GM18499 (cell line): ENCODE measurements around the gene HSCB.
A peak's percentile ranks its signal among the peaks of the same experiment; 100 is the strongest.
"Not testable (repeated sequence)": the region's sequence is repeated elsewhere in the genome, so short reads cannot be mapped to it uniquely, and the experiment has no call there.

Experiments
- ATAC-seq: cut with Tn5 transposase; IDR thresholded peaks from one replicate; pipeline ENCODE4 v1.9.1; 2021; ENCODE audit warnings: moderate number of reproducible peaks; ENCODE audit not compliant: insufficient read depth, unreplicated experiment

The HSCB gene, protein sequence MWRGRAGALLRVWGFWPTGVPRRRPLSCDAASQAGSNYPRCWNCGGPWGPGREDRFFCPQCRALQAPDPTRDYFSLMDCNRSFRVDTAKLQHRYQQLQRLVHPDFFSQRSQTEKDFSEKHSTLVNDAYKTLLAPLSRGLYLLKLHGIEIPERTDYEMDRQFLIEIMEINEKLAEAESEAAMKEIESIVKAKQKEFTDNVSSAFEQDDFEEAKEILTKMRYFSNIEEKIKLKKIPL

DNA sequence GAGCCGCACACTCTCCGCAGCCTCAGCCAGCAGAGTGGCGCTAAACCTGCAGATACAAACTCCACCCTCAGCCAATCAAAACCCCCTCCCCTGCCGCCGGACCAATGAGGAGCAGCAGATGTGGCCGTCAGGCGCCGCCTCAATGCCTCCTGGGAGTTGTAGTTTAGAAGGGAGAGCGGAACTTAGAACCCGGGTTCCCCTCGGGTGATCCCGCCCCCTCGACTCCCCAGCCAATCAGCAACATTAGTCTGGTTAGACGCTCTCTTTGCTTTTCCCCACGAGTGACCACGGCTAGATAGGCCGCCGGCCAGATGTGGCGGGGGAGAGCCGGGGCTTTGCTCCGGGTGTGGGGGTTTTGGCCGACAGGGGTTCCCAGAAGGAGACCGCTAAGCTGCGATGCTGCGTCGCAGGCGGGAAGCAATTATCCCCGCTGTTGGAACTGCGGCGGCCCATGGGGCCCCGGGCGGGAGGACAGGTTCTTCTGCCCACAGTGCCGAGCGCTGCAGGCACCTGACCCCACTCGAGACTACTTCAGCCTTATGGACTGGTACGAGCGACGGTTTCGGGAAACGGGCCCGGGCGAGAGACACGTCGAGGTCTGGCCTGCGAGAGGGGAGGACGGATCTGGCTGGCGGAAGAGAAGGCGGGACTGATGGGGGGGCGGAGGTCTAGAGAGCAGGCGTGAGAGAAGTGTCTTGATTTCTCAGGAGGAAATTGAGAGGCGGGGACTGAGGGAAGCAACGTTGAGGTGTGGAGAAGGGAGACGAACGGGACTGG is at the start of gene HSCB, which contains the start of gene CHEK2:
HSCB (plus strand) TSS at position 255 of the 777 bp plus-strand sequence; CDS start at position 312, 57 bp downstream.
CHEK2 (minus strand) TSS at position 36 of the 777 bp plus-strand sequence. CDS start 7,099 bp downstream, outside the sequence.
- peak; percentile 72 for ATAC-seq

DNA sequence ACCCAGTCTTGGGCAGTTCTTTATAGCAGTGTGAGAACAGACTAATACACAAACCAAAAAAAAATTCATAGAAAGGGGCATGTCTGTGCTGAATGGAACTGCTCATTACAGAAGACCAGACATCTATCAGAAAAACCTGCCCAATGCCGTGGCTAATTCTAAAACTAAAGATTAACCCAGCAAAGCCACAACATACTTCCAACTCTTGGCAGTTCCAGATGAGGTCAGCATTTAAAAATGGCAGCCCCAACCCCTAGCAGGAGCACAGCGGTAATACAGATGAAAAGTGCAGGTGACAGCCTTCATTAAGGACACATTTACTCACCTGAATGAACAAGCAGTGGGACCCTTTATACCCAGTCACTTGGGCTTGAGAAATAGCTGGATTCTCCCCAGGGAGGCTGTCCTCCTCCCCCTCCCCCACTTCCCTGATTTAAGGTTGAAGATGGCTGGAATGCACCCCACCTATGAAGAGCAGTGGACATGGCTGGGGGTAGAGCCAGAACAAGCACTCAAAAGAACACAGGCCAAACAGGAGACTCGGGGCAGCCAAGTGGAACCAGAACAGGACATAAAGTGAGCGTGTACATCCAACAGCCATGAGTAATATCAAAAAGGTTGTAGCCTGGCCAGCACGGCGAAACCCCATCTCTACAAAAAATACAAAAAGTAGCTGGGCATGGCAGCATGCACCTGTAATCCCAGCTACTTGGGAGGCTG is 48.6 kb upstream of the HSCB start:
- not testable (repeated sequence) for ATAC-seq

DNA sequence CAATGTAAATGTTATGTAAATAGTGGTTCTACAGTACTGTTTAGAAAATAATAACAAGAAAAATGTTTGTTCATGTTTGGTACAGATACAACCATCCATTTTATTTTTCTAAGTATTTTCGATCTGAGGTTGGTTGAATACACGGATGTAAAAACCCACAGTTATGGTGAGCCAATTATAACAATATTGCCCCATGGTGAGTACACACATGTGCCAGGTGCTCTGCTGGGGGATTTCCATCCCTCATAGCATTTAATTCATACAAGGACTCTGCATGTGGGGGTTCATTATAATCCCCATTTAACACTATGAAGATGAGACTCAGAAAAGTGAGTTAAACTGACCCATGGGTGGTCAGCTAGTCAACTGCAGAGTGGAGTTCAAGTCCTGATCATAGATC is 38.9 kb upstream of the HSCB start:
- no peak for ATAC-seq

DNA sequence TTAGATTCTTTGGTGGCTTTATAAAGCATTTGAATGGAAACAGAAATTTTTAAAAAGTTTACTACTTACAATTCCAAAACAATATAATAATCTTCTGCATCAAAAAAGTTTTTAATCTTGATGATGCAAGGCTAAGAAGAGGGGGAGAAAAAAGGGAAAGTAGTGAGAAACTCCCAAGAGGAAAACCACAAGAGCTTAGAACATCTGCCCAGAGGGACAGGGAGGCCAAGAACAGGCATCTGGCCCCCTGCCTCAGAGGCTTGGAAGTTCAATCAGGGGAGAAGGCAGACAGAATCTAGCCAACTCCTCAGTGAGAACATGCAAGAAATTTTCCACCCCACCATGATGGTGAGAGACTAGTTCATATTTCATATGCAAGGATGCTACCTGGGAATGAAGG is 38.4 kb upstream of the HSCB start:
- no peak for ATAC-seq

DNA sequence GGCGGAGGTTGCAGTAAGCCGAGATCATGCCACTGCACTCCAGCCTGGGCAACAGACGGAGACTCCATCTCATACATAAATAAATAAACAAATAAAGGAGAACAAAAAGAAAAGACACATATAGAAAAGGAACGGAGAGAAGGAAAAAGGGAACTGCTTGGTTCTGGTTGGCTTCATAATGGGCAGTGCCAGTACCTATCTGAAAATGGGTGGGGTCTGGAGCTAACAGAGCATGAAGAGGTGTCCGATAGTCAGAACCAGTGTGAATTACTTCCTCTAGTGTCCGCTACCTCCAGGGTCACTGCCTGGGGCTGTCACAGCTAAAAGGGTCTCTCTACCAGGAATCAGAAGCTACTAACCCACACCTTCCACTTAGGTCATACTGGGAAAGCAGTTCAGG is 35.0 kb upstream of the HSCB start:
- ATAC-seq: no peak

DNA sequence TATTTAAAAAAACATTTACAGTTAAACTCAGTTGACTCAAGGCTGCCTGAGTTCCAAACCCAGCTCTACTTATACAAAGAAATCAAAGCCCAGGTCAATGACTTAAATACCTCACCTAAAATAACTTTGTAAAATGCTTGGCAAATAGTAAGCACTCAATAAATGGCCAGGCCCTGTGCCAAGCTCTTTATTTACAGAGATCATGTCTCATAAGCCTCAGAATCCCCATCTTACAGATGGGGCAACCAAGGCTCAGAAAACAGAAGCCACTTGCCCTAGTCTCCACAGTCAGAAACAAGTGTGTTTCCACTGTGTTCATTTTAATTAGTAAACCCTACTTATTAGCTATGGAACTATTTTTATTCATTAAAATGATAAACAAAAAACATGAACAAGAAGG is 31.7 kb upstream of the HSCB start:
- no peak for ATAC-seq

DNA sequence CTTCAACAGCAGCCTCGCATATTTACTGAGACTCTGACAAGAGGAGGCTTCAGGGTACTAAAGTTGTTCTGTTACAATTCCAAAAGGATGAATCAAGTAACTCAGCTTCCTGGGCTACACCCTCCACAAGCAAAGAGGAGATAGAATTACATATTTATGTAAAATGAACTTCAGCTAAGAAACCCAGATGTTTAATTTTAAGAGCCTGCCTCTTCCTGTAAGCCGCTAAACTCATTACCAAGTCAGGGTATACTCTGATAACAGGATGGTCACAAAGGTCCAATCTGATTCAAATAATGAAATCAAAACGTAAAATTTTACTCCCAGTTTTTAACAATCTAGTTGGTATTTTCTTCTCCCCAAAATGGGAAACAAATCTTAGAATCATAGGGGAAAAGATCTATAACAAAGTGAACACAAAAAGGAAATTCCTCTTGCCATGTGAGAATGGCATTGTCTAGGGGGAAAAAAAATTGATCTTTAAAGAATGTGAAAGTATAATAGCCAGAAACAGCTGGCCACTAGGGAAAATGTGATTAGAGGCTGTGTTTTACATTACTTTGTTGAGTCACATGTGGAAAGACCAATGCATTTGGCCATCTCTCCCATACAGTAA is 31.2 kb upstream of the HSCB start:
- ATAC-seq: no peak

DNA sequence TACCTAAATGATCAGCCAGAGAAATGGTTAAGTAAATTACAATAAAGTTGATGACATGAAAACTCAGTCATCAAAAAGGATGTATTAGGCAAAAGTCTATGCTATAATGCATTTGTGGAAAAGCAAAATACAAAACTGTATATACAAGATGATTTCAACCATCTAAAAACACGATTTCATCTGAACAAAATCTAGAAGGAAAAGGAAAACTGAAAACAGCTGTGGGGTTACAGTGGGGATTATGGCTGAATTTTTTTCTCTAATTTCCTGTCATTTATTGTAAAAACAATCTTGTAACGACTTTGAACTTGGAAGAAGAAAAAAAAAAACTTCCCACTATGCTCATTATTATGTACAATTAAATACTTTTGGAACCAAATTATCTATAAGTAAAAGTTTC is 30.5 kb upstream of the HSCB start:
- ATAC-seq: no peak

DNA sequence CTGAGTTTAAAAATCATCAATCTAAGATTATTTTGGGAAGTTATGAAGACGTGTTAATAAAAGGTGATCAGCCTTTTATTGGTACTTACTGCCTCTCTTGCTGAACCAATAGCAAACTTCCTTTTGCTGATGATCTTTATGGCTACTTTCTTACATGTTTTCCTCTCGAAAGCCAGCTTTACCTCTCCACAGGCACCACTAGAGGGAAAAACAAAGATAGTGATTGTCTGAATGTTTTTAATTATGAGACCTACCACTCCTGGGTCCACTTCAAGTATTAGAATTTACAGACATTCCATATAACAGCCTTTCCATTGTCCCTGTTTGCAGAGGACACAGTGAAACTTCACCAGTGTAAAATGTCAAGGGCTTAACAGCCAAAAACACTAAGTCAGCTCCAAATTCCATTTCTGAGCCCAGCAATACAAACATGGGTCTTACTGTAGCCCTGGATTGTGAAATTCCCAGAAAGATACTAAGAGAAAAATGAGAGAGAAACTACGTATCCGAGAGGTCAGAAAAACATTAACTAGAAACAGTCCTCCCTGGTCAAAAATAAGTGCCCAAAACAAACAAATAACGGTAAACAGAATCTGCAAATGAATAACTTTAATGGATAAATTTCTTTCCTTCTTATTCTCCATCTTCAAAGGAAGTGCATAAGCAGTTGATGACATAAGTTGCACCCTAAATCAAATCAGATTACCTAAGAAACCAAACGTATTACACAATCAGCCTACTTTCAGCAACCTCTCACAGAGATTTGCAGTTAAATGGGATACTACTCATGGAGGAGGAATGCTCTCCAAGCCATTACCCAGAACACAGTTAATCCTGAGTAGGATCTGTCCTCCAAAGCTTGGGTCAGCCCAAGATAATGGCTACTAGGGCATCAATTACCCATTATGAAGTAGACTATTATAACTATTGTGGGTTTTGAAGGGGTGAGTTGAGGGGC is 29.7 kb upstream of the HSCB start:
- no peak for ATAC-seq

DNA sequence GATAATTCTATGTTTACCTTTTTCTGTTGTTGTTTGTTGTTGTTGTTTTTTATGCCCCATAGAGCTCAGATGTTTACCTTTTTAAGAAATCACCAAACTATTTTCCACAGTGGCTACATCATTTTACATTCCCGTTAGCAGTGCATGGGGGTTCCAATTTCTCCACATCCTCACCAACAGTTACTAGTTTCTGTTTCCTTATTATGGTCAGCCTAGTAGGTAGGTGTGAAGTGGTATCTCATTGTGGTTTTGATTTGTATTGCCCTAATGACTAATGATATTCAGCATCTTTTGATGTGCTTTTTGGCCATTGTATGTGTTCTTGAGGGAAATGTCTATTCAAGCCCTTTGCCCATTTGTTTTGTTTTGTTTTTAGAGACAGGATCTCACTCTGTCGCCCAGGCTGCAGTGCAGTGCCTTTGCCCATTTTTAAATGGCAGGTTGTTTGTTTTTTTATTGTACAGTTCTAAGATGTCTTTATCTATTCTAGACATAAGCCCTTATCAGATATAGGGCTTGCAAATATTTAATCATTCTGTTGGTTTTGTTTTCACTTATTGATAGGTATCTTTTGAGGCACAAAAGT is 27.7 kb upstream of the HSCB start:
- no peak for ATAC-seq

DNA sequence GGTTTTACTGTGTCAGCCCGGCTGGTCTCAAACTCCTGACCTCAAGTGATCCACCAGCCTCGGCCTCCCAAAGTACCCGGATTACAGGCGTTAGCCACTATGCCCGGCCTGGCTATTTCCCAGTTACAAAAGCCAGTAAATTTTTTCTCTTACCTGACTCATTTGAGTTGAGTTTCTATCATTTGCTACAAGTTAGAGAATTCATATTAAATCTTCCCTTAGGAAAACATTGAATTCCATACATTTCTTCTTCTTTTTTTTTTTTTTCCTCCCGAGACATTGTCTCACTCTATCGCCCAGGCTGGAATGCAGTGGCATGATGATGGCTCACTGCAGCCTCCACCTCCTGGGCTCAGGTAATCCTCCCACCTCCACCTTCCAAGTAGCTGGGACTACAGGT is 26.2 kb upstream of the HSCB start:
- no peak for ATAC-seq

DNA sequence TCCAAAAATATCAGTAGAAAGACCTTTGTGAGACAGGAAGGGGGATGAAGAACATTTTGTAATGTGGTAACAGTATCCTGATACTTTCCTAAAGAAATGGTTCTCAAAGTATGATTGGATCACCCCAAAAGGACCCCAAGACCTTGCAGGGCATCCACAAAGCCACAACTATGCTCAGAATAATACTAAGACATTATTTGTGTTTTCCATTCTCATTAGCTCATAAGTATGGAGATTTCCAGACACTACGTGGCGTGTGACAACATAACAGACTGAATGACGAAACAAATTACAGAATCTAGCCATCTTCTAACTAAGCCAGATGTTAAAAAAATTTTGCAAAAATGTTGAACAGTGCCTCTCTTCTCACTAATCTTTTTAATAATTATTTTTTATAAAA is 25.2 kb upstream of the HSCB start:
- no peak for ATAC-seq

DNA sequence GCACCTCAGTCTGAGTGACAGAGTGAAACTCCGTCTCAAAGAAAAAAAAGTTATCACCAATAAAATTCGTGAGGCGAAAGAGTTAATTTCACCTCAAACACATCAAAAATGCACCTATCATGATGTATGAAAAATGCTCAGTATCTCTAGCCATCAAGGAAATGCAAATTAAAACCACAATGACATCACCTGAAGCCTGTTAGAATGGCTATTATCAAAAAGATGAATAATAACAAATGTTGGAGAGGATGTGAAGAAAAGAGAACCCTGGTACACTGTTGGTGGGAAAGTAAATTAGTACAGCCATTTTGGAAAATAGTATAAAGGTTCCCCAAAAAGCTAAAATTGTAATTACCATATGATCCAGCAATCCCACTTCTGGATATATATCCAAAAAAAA is 23.8 kb upstream of the HSCB start:
- ATAC-seq: no peak

DNA sequence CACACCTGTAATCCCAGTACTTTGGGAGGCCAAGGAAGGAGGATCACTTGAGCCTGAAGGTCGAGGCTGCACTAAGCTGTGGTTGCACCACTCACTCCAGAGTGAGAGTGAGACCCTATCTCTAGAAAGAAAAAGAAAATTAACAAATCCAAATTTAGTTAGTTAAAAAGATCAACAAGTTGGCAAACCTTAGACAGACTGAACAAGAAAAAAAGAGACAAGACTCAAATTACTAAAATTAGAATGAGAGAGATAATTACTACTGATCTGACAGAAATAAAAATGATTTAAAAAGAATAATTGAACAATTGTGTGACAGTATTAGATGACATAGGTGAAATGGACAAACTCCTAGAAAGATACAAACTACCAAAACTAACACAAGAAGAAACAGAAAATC is 13.8 kb upstream of the HSCB start:
- no peak for ATAC-seq

DNA sequence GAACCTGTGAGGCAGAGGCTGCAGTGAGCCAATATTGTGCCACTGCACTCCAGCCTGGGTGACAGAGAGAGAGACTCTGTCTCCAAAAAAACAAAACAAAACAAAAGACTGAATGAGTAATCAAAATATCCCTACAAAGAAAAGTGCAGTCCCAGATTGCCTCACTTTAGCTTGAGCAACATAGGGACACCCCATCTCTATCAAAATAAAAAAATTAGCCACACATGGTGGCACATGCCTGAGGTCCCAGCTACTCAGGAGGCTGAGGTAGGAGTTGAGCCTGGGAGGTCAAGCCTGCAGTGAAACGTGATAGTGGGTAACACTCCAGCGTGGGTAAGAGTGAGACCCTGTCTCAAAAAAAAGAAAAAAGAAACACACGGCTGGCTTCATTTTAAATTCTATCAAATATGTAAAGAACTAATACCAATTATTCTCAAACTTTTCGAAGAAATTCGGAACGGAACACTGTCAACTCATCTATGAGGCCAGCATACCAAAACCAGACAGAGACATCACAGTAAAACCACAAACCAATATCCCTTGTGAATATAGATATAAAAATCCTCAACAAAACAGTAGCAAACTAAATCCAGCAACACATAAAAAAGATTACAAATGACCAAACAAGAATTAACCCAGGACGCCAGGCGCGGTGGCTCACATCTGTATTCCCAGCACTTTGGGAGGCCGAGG is 13.1 kb upstream of the HSCB start:
- no peak for ATAC-seq

DNA sequence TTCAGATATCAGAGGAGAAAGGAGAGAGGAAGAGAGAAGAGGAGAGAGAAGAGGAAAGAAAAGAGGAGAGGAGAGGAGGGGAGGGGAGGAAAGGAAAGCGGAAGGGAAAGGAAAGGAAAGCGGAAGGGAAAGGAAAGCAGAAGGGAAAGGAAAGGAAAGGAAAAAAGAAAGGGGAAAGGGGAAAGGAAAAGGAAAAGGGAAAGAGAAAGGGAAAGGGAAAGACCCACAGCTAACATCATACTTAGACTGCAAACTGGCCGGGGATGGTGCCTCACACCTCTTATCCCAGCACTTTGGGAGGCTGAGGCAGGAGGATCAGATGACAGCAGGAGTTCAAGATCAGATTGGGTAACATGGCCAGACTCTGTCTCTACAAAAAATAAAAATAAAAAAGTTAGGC is 11.7 kb upstream of the HSCB start:
- no peak for ATAC-seq

DNA sequence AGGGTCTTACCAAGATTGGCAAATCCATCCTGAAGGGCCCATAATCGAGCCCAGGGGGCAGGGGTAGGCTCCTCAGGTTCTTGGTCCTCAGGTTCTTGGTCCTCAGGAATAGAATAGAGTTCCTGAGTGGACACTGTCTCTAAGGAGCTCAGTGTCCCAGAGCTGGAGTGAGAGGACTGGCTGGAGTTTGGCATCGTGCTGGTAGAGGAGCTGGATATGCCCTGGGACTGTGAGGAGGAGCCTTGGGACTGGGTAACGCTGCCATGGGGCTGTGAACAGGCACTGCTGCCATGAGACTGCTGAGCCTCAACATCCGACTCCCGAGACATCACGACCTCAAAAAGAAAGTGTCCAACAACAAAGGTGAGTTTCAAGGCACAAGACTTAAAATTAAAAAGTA is 7.4 kb upstream of the HSCB start:
- ATAC-seq: no peak

DNA sequence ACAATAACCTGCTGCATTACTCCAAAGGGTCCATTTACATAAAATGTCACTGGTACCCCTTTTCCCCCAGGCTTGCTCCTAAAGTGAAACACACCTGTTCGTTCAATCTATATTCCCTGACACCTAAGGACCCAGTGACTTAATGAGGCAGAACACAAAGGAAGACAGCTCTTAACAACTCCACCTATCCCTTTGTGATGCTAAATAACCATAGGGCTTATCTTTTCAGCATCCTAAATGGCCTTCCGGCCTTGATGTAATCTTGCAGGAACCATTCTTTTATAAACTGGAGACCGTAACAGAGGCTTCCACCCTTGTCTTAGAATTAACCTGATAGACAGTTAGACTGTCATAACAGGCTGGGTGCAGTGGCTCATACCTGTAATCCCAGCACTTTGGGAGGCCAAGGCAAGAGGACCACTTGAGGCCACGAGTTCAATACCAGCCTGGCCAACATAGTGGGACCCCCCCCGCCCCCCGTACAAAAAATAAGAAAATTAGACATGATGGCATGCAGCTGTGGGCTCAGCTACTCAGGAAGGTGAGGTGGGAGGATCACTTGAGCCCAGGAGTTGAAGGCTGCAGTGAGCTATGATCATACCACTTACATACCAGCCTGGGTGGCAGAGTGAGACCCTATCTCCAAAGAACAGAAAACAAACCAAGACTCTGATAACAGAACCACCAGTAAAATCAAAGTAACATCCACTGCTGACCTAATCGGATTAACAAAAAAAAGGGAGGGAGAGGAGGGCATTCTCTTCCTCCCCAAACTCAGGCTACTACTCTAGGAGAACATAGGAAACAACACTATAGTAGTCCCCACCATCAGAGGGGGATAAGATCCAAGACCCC is 5.3 kb upstream of the HSCB start:
- ATAC-seq: no peak
